Choroid plexus epithelial cell (primary cell): Measurements from ENCODE around the gene AKT3.

Source experiments
- DNase-seq: peaks from one replicate; pipeline ENCODE4 v3.0.0-alpha.2; 2010; ENCODE audit warnings: low read depth
- H3K4me3 ChIP-seq: 2 replicates; pipeline ENCODE4 v1.5.1; 2011; ENCODE audit warnings: low read depth, mild to moderate bottlenecking, control low read depth, low read length, moderate library complexity
- TF ChIP-seq, protein P1 (sequence below): conservative IDR thresholded peaks from 2 replicates; pipeline ENCODE4 v1.5.1; 2011; ENCODE audit warnings: low read depth, mild to moderate bottlenecking, control low read depth, inconsistent platforms, low read length, moderate library complexity

The AKT3 gene

DNA sequence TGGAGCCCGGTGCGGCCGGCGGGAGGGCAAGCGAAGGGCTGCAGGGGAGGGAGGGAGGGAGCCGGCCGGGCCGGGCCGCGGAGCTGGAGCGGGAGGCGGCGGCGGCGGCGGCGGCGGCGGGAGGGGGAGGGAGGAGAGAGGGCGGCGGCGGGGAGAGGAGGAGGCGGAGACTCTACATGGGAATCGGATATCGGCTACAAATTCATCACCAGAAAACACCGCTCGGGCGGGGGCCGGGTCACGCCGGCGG, at the start of gene AKT3:
AKT3 (minus strand) TSS at position 42 of the 250 bp plus-strand sequence. CDS start 7,073 bp downstream, outside the sequence.
- peak; percentile 85 for DNase-seq
- peak within 1 kb of the TSS; percentile 74 for H3K4me3 ChIP-seq
- TF ChIP-seq, protein P1, sequence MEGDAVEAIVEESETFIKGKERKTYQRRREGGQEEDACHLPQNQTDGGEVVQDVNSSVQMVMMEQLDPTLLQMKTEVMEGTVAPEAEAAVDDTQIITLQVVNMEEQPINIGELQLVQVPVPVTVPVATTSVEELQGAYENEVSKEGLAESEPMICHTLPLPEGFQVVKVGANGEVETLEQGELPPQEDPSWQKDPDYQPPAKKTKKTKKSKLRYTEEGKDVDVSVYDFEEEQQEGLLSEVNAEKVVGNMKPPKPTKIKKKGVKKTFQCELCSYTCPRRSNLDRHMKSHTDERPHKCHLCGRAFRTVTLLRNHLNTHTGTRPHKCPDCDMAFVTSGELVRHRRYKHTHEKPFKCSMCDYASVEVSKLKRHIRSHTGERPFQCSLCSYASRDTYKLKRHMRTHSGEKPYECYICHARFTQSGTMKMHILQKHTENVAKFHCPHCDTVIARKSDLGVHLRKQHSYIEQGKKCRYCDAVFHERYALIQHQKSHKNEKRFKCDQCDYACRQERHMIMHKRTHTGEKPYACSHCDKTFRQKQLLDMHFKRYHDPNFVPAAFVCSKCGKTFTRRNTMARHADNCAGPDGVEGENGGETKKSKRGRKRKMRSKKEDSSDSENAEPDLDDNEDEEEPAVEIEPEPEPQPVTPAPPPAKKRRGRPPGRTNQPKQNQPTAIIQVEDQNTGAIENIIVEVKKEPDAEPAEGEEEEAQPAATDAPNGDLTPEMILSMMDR, result no peak

GRCh38 chr1:243898278-243898677, 48.2 kb upstream of the AKT3 start:
- DNase-seq, result no peak
- H3K4me3 ChIP-seq, result no peak overlapping the region
- TF ChIP-seq, protein P1, result no peak

- H3K4me3 ChIP-seq, result no peak overlapping the region
- no peak for DNase-seq
- TF ChIP-seq, protein P1, result no peak
Measured at GRCh38 chr1:243896313-243896712, 46.3 kb upstream of the AKT3 start.

- H3K4me3 ChIP-seq, result no peak overlapping the region
- DNase-seq, result no peak
- TF ChIP-seq, protein P1, result no peak
Measured at GRCh38 chr1:243892456-243892855, 42.4 kb upstream of the AKT3 start.

- TF ChIP-seq, protein P1, result no peak
- no peak overlapping the region for H3K4me3 ChIP-seq
- DNase-seq, result peak; percentile 51
Measured at GRCh38 chr1:243890576-243890975, 40.5 kb upstream of the AKT3 start.

GRCh38 chr1:243885806-243886205, 35.8 kb upstream of the AKT3 start:
- no peak for DNase-seq
- H3K4me3 ChIP-seq, result no peak overlapping the region
- TF ChIP-seq, protein P1, result no peak

DNA sequence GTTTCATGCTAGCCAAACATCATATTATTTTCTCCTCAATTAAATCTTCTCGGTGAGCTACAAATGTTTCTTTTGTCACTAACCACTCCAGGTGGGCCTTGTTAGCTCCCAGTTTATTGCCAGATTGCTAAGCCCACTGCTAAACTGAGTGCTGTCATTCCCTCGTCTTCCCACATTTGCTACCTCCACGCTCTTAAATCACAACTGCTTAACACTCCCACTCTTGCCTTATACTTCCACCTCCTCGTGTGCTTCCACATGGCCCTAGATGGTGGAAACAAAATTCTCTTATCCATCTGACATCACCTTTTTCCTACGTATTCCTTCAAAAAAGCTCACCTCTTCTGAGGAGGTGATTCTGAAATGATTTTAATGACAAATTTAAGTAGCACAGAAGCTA, 34.6 kb upstream of the AKT3 start:
- H3K4me3 ChIP-seq, result no peak overlapping the region
- DNase-seq, result no peak
- TF ChIP-seq, protein P1, result no peak
